ENCODE measurements around the gene CDCA4. TPM values are rescaled to one million over a fixed set of nuclear protein-coding genes. Genes with fewer than 3 reads are reported as not detected.

The CDCA4 gene
- total RNA-seq, 1 donor from 2014 or later = 32.3 TPM

GRCh38 chr14:104982548-104983230 is 38.2 kb downstream of the CDCA4 start:
- H3K36me3 Mint-ChIP-seq = no peaks in the 10 kb centered on the region
- peaks cover 9% of the 10 kb centered on the region for H3K27me3 Mint-ChIP-seq (ENCODE audit: low read depth)
- peaks cover 10% of the 10 kb centered on the region for H3K4me1 Mint-ChIP-seq
- TF ChIP-seq CTCF (IDR thresholded peaks at IDR 0.05; ENCODE audit: unreplicated experiment) = no peak
- DNase-seq (ENCODE audit: low spot score in 2 of 2, unreplicated experiment in 2 of 2) = no peak
- no peak overlapping the region for H3K27ac Mint-ChIP-seq
- no peaks in the 10 kb centered on the region for H3K9me3 Mint-ChIP-seq
- no peak overlapping the region for H3K4me3 Mint-ChIP-seq

- no peak for DNase-seq (ENCODE audit: low spot score in 2 of 2, unreplicated experiment in 2 of 2)
- Mint-ChIP-seq H3K4me3 (no peak overlapping the region), H3K9me3 (no peaks in the 10 kb centered on the region), H3K36me3 (no peaks in the 10 kb centered on the region), H3K27ac (no peak overlapping the region), H3K4me1 (peaks cover 12% of the 10 kb centered on the region), H3K27me3 (ENCODE audit: low read depth) (peaks cover 14% of the 10 kb centered on the region)
- TF ChIP-seq CTCF (IDR thresholded peaks at IDR 0.05; ENCODE audit: unreplicated experiment) = no peak
These were observed 39.0 kb downstream of the CDCA4 start for GRCh38 chr14:104981699-104982541.

- Mint-ChIP-seq H3K9me3 (no peaks in the 10 kb centered on the region), H3K27me3 (ENCODE audit: low read depth) (peaks cover 23% of the 10 kb centered on the region), H3K4me1 (peaks cover 11% of the 10 kb centered on the region), H3K27ac (no peak overlapping the region), H3K4me3 (no peak overlapping the region), H3K36me3 (no peaks in the 10 kb centered on the region)
- no peak for DNase-seq (ENCODE audit: low spot score in 2 of 2, unreplicated experiment in 2 of 2)
- no peak for TF ChIP-seq CTCF (IDR thresholded peaks at IDR 0.05; ENCODE audit: unreplicated experiment)
These were observed 40.0 kb downstream of the CDCA4 start for GRCh38 chr14:104980611-104981531.

- no peaks in the 10 kb centered on the region for H3K36me3 Mint-ChIP-seq
- H3K27ac Mint-ChIP-seq = no peak overlapping the region
- H3K9me3 Mint-ChIP-seq = no peaks in the 10 kb centered on the region
- H3K27me3 Mint-ChIP-seq (ENCODE audit: low read depth) = peaks cover 25% of the 10 kb centered on the region
- H3K4me3 Mint-ChIP-seq = no peak overlapping the region
- H3K4me1 Mint-ChIP-seq = peaks cover 11% of the 10 kb centered on the region
- no peak for DNase-seq (ENCODE audit: low spot score in 2 of 2, unreplicated experiment in 2 of 2)
- TF ChIP-seq CTCF (IDR thresholded peaks at IDR 0.05; ENCODE audit: unreplicated experiment) = no peak
These were observed 40.9 kb downstream of the CDCA4 start for GRCh38 chr14:104979758-104980610.
